CD4-positive, alpha-beta T cell treated with Interleukin-17A for 1 hour (primary cell): ENCODE measurements around the gene MAGEF1.

Experiments
- DNase-seq: peaks from one replicate; pipeline ENCODE4 v3.0.0-alpha.2; 2020

Gene MAGEF1

DNA sequence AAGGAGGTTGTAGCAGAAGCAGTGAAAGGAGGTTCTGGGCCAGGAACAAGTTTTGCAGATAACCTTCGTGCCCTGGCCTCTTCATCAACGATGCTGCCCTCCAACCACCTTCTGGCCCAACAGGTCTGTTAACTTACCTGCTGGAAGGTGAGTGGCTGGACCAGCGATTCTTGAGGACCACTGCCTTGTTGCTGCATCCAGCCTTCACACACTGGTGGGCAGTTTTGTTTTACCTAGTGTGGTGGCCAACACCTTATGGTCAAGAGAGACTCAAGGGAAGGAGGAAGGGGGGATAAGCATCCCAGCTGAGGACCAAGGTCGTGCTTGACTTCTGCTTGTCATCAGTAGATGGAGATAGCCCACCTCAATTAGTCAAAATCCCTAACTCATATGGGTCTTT is 7.8 kb upstream of the MAGEF1 start:
- DNase-seq = no peak

DNA sequence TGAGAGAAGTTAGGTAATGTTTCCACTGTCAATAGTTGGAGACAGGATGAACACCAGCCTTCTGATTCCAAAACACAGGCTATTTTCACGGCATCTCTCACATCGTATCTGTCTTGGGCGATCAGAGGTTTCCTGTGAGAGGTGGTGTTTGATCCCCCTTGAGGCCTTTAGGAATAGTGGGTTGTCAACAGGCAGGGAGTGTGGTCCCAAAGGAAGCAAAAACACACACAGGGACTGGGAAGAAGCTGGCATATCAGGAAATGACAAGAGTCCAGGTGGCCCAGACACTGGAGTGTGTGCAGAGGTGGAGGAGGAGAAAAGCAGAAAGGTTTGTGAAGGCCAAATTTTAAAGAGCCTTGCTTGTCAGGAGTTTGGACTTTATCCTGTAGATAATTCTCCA is 6.6 kb upstream of the MAGEF1 start:
- no peak for DNase-seq

DNA sequence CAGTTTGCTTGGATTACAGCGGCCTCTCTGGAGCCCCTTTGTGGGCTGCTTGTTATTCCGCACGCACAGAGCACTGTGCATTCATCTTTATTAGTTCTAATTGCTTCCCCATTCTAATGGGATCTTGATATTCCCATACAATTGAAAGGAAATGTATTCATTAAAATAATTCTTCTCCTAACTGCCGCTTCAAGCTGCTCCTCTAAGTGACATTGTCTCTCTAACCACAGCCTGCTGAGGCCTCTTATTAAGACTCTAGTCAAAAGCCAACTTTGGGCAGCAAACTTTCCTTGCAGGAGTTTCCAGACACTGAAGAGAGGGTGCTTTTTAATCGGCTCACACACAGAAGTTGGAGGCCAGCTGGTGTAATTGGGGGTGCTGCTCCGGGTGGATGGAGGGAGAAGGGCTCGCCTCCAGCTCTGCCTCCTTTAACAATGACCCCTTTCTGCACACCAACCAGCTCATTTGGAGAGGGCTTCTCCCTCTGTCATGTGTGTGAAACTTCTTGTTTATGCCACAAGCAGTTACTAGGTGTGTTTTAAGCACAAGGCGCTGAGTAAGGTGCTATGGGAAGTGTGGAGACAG is 5.6 kb upstream of the MAGEF1 start:
- DNase-seq = no peak

DNA sequence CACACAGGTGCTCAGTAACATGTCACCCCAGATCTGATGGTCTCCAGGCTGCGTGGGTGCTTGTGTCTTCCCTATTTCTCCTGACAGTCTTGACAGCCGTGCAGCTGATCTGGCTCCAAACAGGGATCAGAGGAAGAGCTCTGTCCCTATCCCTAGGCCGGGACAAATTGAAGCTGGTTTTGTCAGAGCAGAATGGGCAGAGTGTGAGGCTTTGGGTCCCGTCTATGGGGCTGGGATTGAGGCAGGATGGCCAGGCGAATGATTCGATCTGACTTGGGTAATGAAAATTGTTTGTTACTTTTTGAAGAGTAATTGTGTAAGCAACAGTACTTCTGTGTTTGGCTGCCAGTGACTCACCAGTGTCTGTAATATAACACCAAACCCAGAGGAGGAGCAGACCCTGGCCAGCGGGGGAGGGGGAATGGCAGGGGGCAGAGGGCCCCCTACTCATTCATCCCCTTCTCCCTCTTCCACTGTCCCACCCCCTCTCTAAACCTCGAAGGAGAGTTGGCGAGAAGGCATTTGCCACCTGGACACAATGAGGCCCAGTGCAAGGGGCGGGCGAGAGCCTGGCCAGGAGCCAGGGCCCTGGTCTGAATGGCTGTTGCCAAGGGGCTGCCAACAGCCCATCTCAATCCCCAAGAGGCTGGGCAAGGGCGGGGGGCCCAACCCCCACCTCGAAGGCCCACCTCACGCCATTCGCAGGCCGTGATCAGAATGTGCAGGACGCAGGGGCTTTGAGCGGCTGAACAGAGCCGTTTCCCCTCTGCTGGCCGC is 4.9 kb upstream of the MAGEF1 start:
- DNase-seq = no peak

DNA sequence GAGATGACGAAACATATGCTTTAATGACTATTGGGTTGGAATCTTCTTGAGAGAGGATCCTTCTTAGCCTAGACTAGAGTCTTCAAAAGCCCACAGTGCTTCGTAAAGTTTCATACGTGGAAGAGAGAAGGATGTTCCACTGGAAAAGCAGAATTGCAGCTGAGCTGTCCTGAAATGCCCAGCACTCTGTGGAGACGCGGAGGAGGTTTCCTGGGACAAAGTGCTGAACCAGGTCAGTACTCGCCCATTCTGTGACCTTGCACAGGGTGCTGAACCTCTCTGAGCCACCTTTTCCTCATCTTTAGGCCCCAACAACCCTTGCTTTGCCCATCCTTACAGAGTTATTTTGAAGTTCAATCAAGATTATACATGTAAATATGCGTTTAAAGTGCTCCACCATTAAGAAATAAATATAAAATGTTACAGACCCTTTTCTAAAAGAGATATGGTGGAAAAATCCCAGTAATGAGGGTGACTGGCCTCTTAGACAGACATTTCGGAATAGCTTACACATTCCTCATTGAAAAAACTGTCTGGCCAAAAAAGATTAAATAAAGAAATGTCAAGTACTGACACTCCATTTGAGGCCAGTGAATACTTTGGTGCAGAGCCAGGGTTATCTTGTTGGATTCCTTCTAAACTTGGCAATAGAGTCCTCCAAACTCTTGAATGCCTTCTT is 4.2 kb upstream of the MAGEF1 start:
- no peak for DNase-seq

DNA sequence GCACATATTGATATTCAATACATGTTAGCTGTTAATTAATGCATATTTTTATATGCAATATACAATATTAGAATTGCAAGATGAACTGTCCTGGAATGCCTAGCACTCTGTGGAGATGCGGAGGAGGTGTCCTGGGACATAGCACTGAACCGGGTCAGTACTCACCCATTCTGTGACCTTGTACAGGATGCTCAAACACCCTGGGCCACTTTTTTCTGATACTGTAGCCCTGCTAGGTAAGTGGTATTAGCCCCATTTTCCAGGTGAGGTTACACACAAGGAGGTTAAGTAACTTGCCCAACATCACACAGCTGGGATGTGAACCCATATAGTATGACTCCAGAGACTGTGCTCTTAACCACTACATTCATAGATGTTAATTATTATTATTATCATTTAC is 1.7 kb upstream of the MAGEF1 start:
- no peak for DNase-seq

DNA sequence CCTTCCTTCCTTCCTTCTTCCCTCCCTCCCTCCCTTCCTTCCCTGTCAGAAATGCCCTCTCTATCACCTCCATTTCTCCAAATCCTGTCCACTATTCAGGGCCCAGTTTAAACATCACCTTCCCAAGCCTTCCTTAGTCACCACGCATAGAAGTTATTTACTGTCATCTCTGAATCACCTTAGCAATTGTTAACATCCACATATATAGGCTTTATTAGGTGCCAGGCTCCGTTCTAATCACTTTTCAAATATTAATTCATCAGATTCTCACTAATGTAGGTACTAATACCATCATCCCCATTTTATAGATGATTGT is 1.1 kb upstream of the MAGEF1 start:
- DNase-seq = no peak

DNA sequence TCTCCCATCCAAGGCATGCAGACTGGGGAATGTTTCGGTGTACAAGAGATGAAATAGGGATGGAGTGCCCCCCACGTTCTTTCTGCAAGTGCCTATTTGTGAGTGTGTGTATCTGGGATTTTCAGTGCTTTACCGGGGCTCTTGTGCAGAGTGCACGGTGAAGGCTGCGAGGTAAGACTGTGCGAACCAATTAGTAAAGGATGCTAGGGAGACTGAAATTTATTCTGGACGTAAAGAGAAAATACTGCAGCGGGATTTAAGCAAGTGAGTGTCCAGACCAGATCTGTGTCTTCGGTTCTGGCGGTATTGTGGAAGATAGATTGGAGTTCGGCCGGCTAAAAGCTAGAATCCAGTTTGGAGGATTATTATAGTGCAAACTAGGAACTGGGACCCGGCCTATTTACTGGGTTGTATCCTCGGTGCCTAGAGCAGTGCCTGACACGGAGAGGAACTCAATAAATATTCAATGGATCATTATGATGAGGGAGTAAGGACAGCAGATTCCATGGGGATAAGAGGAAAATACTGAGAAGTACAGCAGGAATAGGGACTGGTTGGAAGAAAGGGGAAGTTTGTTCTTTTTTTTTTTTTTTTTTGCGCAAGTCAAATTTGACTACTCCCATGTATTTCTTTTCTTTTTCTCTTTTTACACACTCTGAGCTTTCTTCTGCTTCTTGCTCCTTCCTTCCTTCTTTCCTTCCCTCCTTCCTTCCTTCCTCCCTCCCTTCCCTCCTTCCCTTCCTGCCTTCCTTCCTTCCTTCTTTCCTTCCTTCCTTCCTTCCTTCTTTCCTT is 580 bp upstream of the MAGEF1 start:
- DNase-seq = no peak

DNA sequence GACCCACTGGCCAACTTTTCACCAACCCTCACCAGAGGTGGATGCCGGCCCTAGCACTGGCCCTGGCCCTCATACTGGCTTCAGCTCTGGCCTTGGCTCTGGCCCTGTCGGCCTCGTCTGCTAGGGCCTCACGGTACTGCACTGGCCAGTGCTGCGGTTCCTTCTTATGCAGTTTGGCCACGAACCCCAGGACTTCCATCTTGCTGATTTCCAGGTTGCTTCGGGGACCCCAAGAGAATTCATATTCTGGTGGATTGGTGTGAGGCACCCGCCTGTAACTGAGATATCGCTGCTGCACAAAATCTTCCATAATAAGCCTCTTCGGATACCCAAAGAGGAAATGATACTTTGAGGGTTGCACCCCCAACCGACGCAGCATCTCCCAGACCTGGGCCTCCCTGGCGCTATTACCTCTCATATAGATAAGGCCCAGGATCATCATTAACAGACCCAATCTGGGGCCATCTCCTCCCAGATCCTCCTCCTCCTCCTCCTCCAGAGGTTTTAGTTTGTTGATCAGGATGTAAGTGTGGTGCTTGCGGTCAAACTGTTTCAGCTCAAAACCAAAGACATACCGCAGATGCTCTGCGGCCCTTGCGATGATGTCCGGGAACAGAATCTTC is 883 bp downstream of the MAGEF1 start:
- DNase-seq = peak; percentile 23

DNA sequence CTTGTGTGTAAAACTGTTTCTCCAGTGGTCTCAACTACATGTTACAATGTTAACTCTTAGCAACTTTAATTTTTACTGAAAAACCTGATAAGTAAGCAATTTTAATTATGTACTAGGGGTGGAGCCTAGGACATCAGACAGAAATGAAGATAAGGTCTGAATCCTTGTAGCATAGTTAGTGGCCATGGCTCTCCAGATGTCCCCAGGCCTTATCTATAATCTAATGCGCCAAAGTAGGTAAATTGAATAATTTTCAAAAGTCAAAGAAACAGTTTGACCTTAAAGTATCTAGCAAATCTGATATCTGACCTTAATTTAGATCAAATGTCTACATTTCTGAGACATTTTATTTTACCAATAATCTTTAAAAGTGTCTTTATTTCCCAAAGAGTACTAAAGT is 8.2 kb downstream of the MAGEF1 start:
- no peak for DNase-seq

DNA sequence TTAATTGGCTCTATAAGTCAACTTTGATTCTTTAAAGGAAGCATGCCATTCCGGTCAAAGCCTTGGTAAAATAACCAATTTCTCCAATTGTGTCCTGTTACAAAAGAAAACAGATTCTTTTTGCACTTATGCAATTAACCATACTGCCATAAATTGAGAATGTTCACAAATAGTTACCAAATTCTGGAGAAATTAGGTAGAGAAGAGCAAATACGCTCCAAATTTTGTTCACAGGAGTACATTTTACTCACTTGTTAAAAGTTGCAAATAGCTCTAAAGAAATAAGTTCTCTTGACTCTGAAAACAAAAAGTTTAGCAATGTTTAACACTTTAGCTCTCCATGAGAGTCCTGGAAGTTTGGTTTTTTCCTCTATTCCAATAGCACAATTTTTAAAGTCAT is 11.1 kb downstream of the MAGEF1 start:
- DNase-seq = no peak

DNA sequence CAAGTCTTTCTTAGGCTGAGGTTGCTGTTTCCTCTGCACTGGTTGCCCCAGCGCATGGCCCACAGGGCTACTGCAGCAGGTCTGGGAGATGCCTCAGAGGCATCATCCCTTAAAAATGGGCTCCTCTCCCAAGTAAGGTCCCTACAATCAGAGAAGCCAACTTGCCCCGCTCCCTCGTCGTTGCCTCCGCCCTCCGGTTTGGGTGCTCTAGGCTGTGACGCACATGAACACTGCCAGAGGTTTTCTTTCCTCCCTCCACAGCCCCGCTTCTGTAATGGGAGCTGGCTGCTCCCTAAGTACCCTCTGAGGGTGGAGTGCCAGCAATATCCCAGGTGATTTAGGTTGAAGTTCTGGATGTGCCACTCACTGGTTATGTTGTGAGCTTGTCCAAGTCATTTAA is 14.0 kb downstream of the MAGEF1 start:
- no peak for DNase-seq

DNA sequence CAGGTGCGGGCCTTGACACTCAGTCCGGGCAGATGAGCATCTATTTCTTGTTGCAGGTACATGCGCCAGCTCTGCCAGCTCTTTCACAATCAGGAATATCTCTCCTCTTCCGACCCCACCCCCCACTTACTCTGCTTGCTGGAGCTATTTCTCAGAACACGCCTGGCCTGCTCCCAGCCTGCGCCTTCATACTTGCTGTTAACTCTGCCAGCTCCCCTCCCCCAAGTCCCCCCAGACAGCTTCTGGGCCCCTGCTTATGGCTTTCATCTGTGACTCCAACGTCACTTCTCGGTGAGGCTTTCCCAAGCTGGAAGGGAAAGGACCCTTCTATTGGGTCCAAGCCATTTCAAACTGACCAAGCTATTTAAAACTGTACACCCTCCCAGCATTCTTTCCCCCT is 15.2 kb downstream of the MAGEF1 start:
- no peak for DNase-seq

DNA sequence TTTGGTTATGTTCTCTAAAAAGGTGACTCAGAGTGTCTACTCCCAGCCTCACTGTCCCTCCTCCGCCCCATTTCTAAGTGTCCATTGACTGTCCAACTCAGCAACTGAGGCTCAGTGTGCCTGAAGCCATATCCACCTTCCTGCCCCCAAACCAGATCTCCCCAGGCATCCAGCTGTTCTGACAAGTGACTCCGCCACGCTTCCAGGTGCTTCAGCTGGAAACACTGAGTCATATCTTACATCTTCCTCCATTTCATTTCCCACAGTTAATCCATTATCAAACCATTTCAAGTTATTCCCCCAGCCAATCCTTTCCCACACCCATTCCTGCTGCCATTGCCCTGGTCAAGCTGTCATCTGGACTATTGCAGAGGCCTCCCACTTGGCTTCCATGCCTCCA is 17.1 kb downstream of the MAGEF1 start:
- no peak for DNase-seq

DNA sequence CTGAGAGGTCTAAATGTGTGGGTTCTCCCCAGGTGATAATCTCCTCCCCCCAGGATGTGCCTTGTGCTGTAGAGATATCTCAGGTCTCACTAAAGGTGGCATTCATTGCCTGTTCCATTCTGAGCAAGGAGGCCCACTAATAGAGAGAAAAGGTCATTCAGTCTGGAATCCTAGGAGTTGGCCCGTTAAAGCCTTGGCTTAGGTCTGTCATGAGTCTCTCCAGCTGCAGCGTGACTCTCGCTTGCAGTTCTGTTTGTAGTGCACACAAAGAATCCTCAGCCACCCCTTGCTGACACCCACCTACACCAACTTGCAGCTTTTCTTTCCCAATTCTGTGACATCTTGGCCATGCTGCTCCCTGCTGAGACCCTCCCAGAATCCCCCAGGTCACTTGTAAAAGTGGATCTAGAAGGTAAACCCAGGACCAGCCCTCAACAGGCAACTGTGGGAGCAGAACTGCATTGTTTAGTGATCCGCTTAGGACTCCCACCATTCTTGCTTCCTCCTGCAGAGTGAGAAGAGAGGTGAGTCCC is 17.7 kb downstream of the MAGEF1 start:
- DNase-seq = no peak

DNA sequence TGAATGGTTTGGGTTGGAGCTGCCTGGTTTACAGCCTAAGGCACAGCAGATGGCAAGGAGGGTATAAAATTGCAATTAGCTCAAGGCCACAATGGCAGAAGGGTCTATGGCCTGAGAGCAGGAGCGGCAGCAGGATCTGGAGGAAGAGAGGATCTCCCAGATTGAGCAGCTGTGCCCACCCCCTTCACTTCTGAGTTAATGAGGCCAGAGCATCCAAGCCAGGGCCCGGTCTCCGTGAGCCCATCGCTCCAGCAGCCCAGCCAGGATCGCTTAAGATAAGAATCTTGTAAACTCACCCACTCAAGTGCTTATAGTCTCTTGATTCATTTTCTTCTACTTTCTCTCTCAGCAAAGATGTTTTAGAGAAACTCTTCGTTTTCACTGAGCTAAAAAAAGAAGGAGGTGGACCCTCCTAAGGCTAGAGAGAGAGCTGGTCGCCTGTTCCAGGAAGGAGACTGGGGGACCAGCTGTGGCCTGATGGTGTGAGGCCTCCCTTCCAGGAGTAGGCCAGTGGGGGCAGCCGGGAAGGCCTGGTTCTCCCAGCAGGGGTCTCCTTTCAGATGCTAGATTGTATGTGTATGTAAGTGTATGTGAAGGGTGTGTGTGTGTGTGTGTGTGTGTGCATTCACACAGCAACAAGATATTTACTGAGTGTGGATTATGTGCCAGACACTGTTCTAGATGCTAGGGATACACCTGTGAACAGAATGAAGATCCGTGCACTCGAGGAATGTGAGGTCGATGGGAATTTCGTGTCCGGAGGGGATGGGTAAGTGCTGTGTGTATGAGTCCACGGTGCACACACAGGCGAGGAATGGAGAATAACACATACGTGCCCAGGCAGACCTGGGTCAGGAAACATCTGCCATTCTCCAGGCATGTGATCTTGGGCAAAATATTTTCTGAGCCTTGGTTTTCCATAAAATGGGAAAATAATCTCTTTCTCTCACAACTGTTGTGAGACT is 18.6 kb downstream of the MAGEF1 start:
- no peak for DNase-seq

DNA sequence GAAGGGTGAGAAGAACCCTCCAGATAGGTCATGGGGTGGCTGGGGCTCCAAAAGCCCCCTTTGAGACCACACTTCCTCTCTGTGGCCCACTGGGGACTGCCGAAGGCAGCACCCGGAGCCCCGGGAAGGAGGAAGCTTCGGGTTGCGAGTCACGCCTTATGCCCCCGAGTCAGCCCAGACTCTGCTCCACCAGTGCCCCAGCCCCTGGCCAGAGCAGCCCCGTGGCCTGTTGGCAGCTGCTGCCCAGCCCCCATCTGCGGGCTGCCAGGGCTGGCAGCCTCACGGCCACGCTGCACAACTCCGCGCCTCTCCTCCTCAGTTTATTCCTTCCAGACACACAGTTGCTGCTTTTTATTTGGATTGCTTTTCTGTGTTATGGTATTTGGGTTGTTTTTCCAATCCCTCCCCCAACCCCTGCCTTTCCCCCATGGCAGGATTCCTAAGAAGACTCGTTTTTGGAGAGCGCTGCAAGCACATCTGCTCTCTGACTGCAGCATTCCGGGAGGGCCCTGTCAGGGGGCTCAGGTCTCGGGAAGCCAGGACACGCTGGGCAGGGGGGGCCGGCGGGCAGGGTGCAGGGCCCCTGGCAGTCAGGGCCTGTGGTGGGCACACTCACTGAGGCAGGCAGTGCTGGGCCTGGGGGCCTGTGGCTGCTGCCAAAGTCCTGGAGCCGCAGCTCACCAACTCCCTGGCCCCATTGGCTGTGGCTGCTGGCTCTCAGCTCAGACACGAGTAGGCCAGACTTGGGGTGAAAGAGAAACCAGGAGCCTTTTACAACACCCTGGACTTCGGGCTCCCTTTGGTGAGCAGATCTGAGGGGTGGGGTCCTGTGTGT is 20.2 kb downstream of the MAGEF1 start:
- DNase-seq = no peak

DNA sequence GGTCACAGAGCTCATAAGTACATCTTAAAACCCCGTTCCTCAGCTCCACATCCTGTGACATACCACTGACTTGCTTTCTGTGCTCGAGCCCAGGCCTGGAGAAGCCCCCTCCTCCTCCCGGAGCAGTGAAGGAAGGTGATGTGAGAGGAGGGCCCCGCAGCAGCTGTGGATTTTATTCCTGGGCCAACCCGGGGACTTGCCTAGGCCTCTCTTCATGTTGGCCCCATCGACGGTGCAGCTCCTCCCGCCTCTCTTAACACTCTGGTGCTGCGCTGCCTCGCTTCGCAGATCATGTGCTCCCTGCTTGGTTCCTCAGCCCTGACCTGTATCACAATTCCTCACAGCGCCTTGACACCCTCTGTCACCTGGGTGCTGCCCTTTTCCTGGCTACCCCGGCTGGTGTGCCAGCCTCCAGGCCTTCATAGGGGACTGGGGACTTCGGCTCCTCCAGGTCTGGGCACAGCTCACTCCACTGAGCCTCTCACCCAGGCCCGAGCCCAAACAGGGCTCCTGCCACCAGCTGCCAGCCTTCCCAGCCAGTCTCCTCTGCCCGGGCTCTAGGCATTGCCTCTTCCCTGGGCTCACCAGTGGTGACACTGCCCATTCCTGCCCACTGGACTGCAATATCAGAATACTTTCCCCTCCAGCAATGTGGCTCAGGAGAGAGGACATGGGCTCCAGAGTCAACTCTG is 21.5 kb downstream of the MAGEF1 start:
- DNase-seq = no peak

DNA sequence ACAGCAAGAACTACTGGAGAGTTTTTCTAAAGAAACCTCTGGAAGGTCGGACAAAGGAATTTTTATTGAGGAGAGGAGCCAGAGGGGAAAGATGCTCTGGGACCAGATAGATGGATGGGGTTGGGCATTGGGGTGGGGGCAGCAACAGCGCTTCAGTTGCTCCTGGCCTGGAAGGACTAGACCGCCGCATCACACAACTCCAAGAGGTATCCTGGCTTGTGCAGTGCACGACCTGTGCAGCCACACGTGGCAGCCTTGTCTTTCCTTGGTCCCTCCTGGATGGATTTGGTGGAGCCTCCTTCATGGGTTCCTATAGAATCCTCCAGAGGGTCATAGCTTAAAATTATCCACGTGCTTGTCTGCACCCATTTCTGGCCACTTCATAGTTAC is 23.0 kb downstream of the MAGEF1 start:
- no peak for DNase-seq

DNA sequence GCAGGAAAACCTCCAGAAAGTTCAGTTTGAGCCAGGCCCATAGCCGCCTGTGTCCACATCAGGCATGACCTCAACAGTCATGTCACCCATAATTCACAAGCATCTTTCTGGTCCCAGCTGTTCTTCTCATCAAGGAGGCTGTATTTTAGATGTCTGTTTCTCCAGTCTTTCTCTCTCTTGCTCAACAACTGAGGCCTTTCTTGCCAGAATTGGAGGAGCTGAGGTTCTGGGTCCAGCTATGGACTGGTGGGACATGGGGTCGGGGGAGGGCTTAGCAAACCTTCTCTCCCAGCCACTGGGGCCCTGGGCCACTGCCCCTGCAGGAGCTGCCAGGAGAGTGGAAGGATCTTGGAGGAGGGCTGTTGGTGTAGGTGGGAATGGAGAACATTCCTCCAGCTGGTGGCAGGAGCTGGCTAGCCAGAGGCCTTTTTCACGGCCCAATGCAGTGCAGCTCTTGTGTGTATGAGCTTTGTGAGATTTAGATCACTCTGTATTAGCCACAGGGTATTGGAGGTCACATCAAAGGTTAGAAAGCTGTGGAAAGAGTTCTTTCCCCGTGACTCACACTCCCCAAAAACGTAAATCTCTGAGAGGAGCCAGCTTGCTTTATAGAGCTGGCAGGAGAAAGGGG is 23.5 kb downstream of the MAGEF1 start:
- DNase-seq = no peak
